IPS-18c (cell line): ENCODE results near the gene IKBKG.
"Not testable (repeated sequence)": the region's sequence is repeated elsewhere in the genome, so short reads cannot be mapped to it uniquely, and the experiment has no call there.

Source experiments
- H3K4me3 ChIP-seq: 2 replicates; pipeline ENCODE4 v1.7.0; 2013; ENCODE audit warnings: low read depth, mild to moderate bottlenecking, low read length, moderate library complexity; ENCODE audit not compliant: insufficient read depth
- H3K9me3 ChIP-seq: one replicate; pipeline ENCODE4 v1.6.1; 2013; ENCODE audit warnings: mild to moderate bottlenecking, low read length, moderate library complexity; ENCODE audit not compliant: control insufficient read depth, insufficient read depth

The IKBKG gene

DNA sequence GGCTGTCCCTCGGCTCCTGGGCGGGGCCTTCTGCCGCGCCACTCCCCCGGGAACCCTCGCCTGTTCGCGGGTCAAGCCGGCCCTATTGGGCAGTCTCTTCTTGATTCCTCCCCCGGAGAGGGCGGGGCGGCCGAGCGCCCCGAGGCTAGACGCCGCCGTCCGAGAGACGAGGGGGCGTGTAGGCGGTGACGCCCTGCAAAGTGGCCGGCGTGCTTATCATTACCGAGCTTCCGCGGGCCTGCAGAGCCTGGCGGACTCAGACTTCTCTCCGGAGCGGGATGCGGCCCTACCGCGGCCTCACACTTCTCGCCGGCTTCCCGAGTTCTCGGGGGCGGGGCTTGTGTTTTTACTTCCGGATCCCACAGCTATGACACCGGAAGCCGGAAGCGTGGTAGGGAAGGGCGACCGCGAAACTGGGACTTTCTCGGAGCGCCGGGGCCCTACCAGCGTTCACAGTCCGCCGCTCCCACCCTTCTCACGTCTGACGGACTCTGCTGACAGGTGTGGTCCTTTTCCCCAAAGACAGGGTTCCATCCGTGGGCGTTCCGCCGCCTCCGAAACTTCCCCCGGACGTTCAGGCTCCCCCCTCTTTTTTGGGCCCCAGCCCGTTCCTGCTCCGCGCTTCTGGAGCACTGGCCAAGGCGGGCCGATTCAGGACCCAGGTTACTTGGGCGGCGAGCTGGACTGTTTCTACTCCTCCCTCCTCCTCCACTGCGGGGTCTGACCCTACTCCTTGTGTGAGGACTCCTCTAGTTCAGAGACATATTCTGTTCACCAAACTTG, at the start of gene IKBKG:
Gene IKBKG (plus strand): TSS at position 376 of the 783 bp plus-strand sequence. CDS start 4,383 bp downstream, outside the sequence.
- H3K9me3 ChIP-seq: peaks cover 11% of the 10 kb centered on the region
- peak within 1 kb of the TSS; percentile 75 for H3K4me3 ChIP-seq

GRCh38 chrX:154501423-154501822, 46.0 kb upstream of the IKBKG start:
- H3K9me3 ChIP-seq: peaks cover 11% of the 10 kb centered on the region
- not testable (repeated sequence) for H3K4me3 ChIP-seq

DNA sequence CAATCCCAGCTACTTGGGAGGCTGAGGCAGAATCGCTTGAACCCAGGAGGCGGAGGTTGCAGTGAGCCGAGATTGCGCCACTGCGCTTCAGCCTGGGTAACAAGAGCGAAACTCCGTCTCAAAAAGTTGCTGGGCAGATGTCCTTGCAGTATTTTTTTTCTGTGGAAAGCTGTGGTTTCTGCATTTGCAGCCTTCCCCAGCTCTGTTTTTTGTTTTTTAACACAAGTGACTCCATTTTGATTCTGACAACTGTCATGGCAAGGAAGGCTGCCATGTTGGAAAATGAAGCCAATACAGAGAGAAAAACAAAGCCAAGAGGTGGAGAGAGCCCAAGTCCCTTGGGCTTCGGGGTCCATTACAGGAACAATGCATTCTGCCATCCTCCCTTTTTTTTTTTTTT, 45.3 kb upstream of the IKBKG start:
- Histone ChIP-seq H3K4me3 (no peak overlapping the region), H3K9me3 (peaks cover 16% of the 10 kb centered on the region)

DNA sequence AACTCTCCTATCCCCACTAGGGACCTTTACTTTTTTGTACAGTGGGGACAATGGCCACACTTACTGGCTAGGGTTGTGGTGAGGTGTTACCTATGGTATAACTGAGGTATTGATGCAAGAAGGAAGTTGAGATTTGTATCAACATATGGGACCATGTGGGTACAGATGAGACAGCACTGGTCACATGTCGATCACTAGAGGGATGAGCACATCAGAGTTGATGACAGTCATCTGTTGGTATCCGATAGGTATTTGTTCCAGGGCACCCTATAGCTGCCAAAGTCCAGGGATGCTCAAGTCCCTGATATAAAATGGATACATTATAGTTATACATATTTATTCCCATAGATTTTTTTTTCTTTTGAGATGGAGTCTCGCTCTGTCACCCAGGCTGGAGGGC, 44.4 kb upstream of the IKBKG start:
- Histone ChIP-seq H3K9me3 (peaks cover 17% of the 10 kb centered on the region), H3K4me3 (no peak overlapping the region)

GRCh38 chrX:154505734-154506133, 41.7 kb upstream of the IKBKG start:
- peaks cover 19% of the 10 kb centered on the region for H3K9me3 ChIP-seq
- no peak overlapping the region for H3K4me3 ChIP-seq

DNA sequence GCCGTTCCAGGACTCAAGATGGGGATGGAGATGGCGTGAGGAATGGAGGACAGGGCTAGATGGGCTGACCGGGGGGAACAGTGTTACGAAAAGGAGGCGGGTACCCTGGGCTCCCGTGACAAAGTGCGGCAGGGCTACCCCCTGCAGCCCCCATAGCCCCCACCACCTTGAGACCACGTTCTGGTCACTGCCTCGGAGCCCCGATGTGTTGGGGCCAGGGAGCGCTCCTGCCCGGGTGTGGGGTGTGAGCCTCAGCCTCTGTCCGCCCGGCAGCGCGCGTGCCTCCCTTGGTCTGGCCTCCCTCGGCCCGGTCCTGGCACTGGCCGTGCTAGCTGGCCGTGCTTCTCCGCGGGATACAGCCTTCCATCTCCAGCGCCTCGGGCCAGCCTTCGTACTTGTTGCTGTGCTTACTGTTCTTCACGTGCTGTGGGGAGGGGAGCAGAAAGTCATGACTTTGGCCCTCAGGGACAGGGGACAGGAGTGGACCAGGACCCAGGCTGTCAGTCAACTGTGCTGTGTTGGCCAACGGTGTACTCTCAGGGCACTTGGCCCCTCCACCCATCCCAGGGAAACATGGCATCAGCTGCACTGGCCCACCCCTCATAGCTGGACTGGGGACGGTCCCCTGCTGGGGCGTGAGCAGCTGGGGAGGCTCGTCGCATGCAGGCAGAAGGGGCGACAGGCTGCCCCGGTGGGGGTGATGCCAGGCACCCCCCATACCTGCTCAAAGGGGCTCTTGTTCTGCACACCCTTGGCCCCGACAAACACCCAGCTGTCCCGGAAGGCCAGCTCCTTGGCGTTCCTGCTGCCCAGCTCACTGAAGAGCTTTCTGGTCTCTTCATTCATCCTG, 40.7 kb upstream of the IKBKG start:
- Histone ChIP-seq H3K9me3 (peaks cover 19% of the 10 kb centered on the region), H3K4me3 (no peak overlapping the region)

GRCh38 chrX:154507673-154508383, 39.6 kb upstream of the IKBKG start:
- H3K9me3 ChIP-seq: peaks cover 19% of the 10 kb centered on the region
- no peak overlapping the region for H3K4me3 ChIP-seq

GRCh38 chrX:154508384-154508745, 39.1 kb upstream of the IKBKG start:
- H3K4me3 ChIP-seq: no peak overlapping the region
- peaks cover 19% of the 10 kb centered on the region for H3K9me3 ChIP-seq

- Histone ChIP-seq H3K4me3 (no peak overlapping the region), H3K9me3 (peaks cover 19% of the 10 kb centered on the region)
Observed at GRCh38 chrX:154509455-154509854, 38.0 kb upstream of the IKBKG start.

DNA sequence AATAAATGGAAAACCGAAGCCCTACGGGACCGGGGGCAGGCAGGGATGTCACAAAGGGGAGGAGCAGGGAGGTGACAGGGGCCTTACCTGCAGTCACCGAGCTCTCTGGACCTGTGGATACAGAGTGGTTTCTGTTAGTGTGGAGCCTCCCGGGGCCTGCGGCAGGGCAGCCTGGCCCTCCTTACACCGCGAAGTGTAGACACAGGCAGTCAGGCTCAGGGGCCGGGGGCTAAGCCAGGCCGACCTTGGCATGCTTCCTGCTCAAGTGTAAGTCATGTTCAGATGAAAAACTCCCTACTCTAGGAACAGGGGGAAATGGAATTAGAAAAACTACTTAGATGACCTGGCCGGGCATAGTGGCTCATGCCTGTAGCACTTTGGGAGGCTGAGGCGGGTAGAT, 35.7 kb upstream of the IKBKG start:
- Histone ChIP-seq H3K9me3 (peaks cover 9% of the 10 kb centered on the region), H3K4me3 (no peak overlapping the region)

GRCh38 chrX:154512879-154513553, 34.4 kb upstream of the IKBKG start:
- Histone ChIP-seq H3K4me3 (no peak overlapping the region), H3K9me3 (peaks cover 9% of the 10 kb centered on the region)

DNA sequence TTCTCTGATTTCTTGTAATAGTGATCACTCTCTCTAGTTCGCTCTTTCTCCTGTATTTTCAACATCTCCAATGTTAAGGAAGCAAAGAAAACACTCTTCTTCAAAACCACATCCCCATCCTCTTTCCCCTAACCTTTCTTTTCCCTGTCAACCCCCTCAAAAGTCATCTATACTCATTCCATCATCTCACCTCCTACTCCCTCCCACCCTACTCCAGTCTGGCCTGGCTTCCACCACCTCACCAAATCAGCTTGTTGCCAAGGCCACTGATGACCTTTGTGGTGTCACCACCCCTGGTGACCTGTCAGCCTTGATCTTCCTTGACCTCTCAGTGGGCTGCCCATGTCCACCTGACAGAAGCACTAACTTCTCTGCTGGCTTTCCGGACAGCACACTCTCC, 33.7 kb upstream of the IKBKG start:
- no peak overlapping the region for H3K4me3 ChIP-seq
- H3K9me3 ChIP-seq: peaks cover 9% of the 10 kb centered on the region

DNA sequence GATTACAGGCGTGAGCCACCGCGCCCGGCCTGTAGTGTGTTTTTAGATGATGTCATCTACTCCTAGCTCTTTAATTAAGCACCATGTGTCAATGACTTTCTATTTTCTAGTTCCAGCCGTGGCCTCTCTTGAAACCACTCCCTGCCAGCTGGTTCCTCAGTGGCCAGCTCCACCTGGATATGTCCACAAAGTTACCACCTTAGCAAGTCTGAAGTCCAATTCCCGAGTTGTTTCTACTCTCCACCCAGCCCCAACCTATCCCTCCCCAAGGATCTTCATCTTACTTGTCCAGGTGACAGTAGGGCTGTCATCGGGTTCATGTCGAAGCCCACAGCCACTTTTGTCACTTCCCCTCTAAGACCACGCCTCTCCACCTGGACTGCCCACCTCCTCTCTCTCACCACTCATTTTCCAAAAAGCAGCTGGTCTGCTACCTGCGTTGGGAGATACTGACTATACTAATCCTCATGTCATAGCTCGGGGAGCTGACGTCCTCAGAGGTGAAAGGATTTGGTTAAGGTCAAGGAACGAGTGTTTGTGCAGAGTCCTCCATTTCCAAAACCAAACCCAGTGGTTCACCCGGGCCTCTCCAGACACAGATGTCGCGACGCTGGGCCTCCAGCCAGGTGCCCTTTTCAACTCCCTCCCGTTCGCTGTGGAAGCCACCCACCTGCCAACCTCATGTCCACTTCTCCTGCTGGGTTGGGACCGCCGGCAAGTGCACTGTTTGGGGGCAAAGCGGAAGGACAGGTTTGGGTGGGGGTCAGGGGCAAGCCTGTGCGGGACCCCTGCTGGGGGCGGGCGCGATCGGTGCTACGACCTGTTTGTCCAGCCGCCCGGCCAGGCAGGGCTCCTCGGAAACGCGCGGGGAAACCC, 32.1 kb upstream of the IKBKG start:
- peaks cover 7% of the 10 kb centered on the region for H3K9me3 ChIP-seq
- peak overlapping the region; percentile 68 for H3K4me3 ChIP-seq

DNA sequence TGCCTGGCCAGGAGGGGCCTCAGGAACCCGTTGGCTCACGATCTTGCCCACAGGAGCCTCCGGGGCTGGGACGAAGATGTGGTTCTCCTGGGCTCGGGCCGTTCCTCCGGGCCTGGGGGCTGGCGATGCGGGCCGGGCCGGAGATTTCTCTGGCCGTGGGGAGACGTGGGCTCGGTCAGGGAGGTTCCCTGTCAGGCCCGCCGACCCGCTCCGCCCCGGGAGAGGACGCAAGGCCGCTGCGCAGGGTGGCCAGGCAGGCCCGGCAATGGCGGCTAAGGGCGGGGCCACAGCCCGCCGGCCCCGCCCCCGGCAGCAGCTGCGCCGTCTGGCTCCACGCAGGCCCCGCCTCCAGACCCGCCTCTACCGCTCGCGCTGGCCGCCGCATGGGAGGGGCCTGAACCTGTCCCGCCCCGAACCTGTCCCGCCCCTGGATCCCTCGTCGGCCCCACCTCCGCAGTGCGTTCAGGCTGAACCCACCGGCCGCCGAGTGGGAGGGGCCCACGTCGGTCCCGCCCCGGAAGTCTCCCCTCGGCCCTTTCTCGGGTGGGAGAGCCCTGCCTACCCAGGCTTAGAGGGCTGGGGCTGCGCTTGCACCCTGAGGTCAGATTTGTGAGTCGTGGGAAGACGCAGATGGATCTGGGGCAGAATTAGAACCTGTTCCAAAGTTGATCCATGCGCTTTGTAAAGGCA, 31.3 kb upstream of the IKBKG start, which contains the start of gene FAM3A:
Gene FAM3A (minus strand): TSS at position 267 of the 690 bp plus-strand sequence. CDS start 460 bp downstream, outside the sequence.
- H3K9me3 ChIP-seq: peaks cover 7% of the 10 kb centered on the region
- H3K4me3 ChIP-seq: peak within 1 kb of the TSS; percentile 68

- Histone ChIP-seq H3K4me3 (peak overlapping the region; percentile 40), H3K9me3 (peaks cover 7% of the 10 kb centered on the region)
Observed at GRCh38 chrX:154516656-154517100, 30.7 kb upstream of the IKBKG start.
